Astrocyte (in vitro differentiated cells and primary cell): ENCODE measurements around the gene IL1B. TPM values are rescaled to one million over a fixed set of nuclear protein-coding genes. Genes with fewer than 3 reads are reported as not detected.

Experiments used
- DNase-seq: peaks from one replicate; pipeline ENCODE4 v3.0.0-alpha.2; 2010; ENCODE audit warnings: low read depth
- FAIRE-seq: peaks from 2 replicates; lab custom pipeline; 2011; peaks lifted over from hg19 to GRCh38; lab: Jason Lieb, UNC
- H2AFZ ChIP-seq: 2 replicates; pipeline ENCODE4 v1.6.0; 2012; ENCODE audit warnings: low read depth, low read length, inconsistent platforms
- H3K27ac ChIP-seq: 2 replicates; pipeline ENCODE4 v1.5.1; 2011; ENCODE audit warnings: low read depth, low read length, inconsistent platforms
- H3K27me3 ChIP-seq: 2 replicates; pipeline ENCODE4 v1.6.0; 2011; ENCODE audit warnings: low read length, inconsistent platforms; ENCODE audit not compliant: insufficient read depth
- H3K36me3 ChIP-seq: 2 replicates; pipeline ENCODE4 v1.5.1; 2011; ENCODE audit warnings: low read length, inconsistent platforms; ENCODE audit not compliant: insufficient read depth
- H3K4me1 ChIP-seq: 2 replicates; pipeline ENCODE4 v1.5.1; 2011; ENCODE audit warnings: low read length, inconsistent platforms; ENCODE audit not compliant: insufficient read depth
- H3K4me2 ChIP-seq: 2 replicates; pipeline ENCODE4 v1.6.0; 2012; ENCODE audit warnings: low read length, inconsistent platforms
- H3K4me3 ChIP-seq: 2 replicates; pipeline ENCODE4 v1.5.1; 2011; ENCODE audit warnings: low read depth, mild to moderate bottlenecking, low read length, inconsistent platforms; ENCODE audit not compliant: insufficient read depth
- H3K79me2 ChIP-seq: 2 replicates; pipeline ENCODE4 v1.6.0; 2012; ENCODE audit warnings: mild to moderate bottlenecking, low read length, inconsistent platforms; ENCODE audit not compliant: insufficient read depth
- H3K9ac ChIP-seq: 2 replicates; pipeline ENCODE4 v1.6.0; 2012; ENCODE audit warnings: mild to moderate bottlenecking, low read length, inconsistent platforms
- H3K9me3 ChIP-seq: 2 replicates; pipeline ENCODE4 v1.5.1; 2012; ENCODE audit warnings: low read depth, mild to moderate bottlenecking, low read length, inconsistent platforms; ENCODE audit not compliant: insufficient read depth
- H4K20me1 ChIP-seq: 2 replicates; pipeline ENCODE4 v1.6.0; 2012; ENCODE audit warnings: low read length, inconsistent platforms; ENCODE audit not compliant: insufficient read depth
- H3K27ac Mint-ChIP-seq: one replicate; pipeline ENCODE4 v1.8.0; 2021; ENCODE audit warnings: mild to moderate bottlenecking, mixed read lengths; ENCODE audit not compliant: unreplicated experiment
- H3K27me3 Mint-ChIP-seq: one replicate; pipeline ENCODE4 v1.8.0; 2021; ENCODE audit warnings: low read depth, mixed read lengths; ENCODE audit not compliant: unreplicated experiment
- H3K36me3 Mint-ChIP-seq: one replicate; pipeline ENCODE4 v1.8.0; 2021; ENCODE audit warnings: low read depth, mixed read lengths; ENCODE audit not compliant: unreplicated experiment
- H3K4me1 Mint-ChIP-seq: one replicate; pipeline ENCODE4 v1.8.0; 2021; ENCODE audit warnings: low read depth, mixed read lengths; ENCODE audit not compliant: unreplicated experiment
- H3K4me3 Mint-ChIP-seq: one replicate; pipeline ENCODE4 v1.8.0; 2021; ENCODE audit warnings: mild to moderate bottlenecking, moderate library complexity, mixed read lengths; ENCODE audit not compliant: unreplicated experiment
- H3K9me3 Mint-ChIP-seq: one replicate; pipeline ENCODE4 v1.8.0; 2021; ENCODE audit warnings: mild to moderate bottlenecking, mixed read lengths; ENCODE audit not compliant: unreplicated experiment
- CTCF ChIP-seq: IDR thresholded peaks from 2 replicates; pipeline ENCODE4 v1.5.1; 2011; ENCODE audit warnings: low read depth, mild to moderate bottlenecking, inconsistent platforms, low read length, moderate library complexity; ENCODE audit not compliant: insufficient read depth
- EZH2 ChIP-seq: IDR thresholded peaks from 2 replicates; pipeline ENCODE4 v1.6.1; 2012; ENCODE audit warnings: mild to moderate bottlenecking, low read length, inconsistent platforms; ENCODE audit not compliant: insufficient read depth
- total RNA-seq: library from RNA; stranded (reverse); gene quantifications from 2 replicates; pipeline ENCODE4 v1.2.1, GENCODE V29; 2021

The IL1B gene
- total RNA-seq, 1 donor from 2014 or later, result not detected

DNA sequence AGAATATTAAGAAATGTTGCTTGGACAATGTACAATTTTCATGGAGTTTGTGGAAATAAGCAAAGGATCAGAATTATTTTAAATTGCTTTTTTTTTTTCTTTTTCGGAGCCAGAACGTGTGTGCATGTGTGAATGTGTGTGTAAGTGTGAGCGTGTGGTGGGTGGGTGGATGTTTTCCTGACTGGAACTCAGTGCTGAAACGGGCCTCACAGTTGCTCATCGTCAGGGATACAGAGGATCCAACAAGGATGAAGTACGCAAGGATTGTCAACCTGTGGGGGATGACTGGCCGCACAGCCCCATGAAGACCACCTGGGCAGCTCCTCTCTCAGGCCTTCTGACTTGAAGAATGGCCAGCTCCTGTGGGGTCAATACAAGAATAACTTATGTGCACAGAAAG lies 17.5 kb downstream of the IL1B start:
- peaks cover 2% of the 10 kb centered on the region for H3K9me3 Mint-ChIP-seq
- no peak overlapping the region for H3K9ac ChIP-seq
- H3K27ac Mint-ChIP-seq, result no peak overlapping the region

DNA sequence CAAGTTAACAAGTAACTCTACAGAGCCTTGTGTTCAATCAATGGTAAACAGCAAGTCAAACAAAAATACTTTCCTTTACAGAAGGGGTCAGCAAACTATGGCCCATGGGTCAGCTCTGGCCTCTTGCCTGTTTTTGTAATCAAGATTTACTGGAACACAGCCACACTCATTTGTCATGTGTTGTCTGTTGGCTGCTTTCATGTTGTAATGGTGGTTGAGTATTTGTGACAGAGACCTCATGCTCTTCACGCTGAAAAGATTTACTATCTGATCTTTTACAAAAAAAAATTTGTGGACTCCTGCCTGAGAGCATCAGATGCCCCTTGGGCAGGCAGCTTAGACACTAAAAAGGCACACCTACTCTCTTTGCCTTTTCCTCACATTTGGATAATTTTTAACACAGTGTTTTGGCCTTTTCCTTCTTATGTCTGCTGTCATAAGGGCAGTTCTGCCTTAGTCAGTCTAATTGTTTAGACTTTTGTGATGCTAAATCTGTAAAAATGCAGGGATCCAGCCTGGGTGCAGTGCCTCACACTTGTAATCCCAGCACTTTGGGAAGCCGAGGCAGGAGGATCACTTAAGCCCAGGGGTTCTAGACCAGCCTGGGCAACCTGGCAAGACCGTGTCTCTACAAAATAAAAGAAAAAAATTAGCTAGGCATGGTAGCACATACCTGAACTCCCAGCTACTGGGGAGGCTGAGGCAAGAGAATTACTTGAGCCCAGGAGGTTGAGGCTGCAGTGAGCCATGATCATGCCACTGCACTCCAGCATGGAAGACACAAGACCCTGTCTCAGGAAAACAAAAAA lies 18.3 kb downstream of the IL1B start:
- Histone ChIP-seq H3K36me3 (no peaks in the 10 kb centered on the region), H3K4me2 (no peak overlapping the region), H3K9me3 (no peaks in the 10 kb centered on the region), H3K4me3 (no peak overlapping the region), H3K4me1 (peaks cover 14% of the 10 kb centered on the region), H3K27ac (no peak overlapping the region), H3K27me3 (no peaks in the 10 kb centered on the region), H3K9ac (no peak overlapping the region), H2AFZ (no peak overlapping the region), H4K20me1 (no peaks in the 10 kb centered on the region), H3K79me2 (no peaks in the 10 kb centered on the region)
- no peak for FAIRE-seq
- H3K9me3 Mint-ChIP-seq, result peaks cover 1% of the 10 kb centered on the region
- no peak overlapping the region for H3K27ac Mint-ChIP-seq
- H3K36me3 Mint-ChIP-seq, result no peaks in the 10 kb centered on the region
- no peak overlapping the region for H3K4me3 Mint-ChIP-seq
- no peaks in the 10 kb centered on the region for H3K27me3 Mint-ChIP-seq
- no peak for DNase-seq
- peaks cover 17% of the 10 kb centered on the region for H3K4me1 Mint-ChIP-seq
- TF ChIP-seq EZH2 (no peak), CTCF (no peak)

More for the DNA sequence above, 17.5 kb downstream of the IL1B start:
- Histone ChIP-seq H2AFZ (no peak overlapping the region), H3K36me3 (no peaks in the 10 kb centered on the region), H3K9me3 (no peaks in the 10 kb centered on the region), H3K4me1 (peaks cover 8% of the 10 kb centered on the region), H4K20me1 (no peaks in the 10 kb centered on the region), H3K4me2 (no peak overlapping the region), H3K27me3 (no peaks in the 10 kb centered on the region), H3K79me2 (no peaks in the 10 kb centered on the region), H3K4me3 (no peak overlapping the region), H3K27ac (no peak overlapping the region)
- Mint-ChIP-seq H3K36me3 (no peaks in the 10 kb centered on the region), H3K27me3 (no peaks in the 10 kb centered on the region), H3K4me1 (peaks cover 11% of the 10 kb centered on the region), H3K4me3 (no peak overlapping the region)
- TF ChIP-seq EZH2 (no peak), CTCF (no peak)
- DNase-seq (no peak), FAIRE-seq (no peak)

GRCh38 chr2:112817082-112817689 lies 19.4 kb downstream of the IL1B start:
- no peak overlapping the region for H3K27ac ChIP-seq
- Mint-ChIP-seq H3K27ac (no peak overlapping the region), H3K4me3 (no peak overlapping the region), H3K36me3 (no peaks in the 10 kb centered on the region), H3K4me1 (peaks cover 26% of the 10 kb centered on the region), H3K27me3 (no peaks in the 10 kb centered on the region), H3K9me3 (no peaks in the 10 kb centered on the region)
- H4K20me1 ChIP-seq, result no peaks in the 10 kb centered on the region
- FAIRE-seq (no peak), DNase-seq (no peak)
- no peaks in the 10 kb centered on the region for H3K79me2 ChIP-seq
- no peak overlapping the region for H2AFZ ChIP-seq
- H3K4me3 ChIP-seq, result no peak overlapping the region
- H3K36me3 ChIP-seq, result no peaks in the 10 kb centered on the region
- no peaks in the 10 kb centered on the region for H3K27me3 ChIP-seq
- H3K4me2 ChIP-seq, result no peak overlapping the region
- no peaks in the 10 kb centered on the region for H3K9me3 ChIP-seq
- no peak for TF ChIP-seq CTCF
- no peak for TF ChIP-seq EZH2
- H3K9ac ChIP-seq, result no peak overlapping the region
- H3K4me1 ChIP-seq, result peaks cover 25% of the 10 kb centered on the region
